GM21619 (cell line): ENCODE measurements around the gene PSMD6.

ENCODE experiments used
- ATAC-seq: cut with Tn5 transposase; IDR thresholded peaks from one replicate; pipeline ENCODE4 v1.9.1; 2021; ENCODE audit not compliant: unreplicated experiment

The PSMD6 gene

DNA sequence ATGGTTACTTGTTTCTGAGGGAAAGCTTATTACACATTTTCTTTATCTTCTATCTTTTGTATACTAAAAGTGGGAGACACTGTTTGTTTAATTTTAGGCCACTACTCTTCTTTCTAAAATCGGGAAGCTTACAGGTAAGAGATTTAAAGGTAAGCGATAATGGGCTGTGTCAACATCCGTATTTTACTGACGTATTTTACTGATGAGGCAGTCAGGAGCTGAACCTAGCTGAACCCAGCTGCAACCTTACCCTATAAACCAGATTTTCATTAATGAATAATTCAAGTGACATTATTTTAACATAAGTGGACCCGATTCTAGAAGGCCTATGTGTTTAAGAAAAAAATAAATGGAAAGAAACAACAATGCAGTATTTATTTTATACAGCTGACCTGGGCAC, 13.1 kb downstream of the PSMD6 start:
- no peak for ATAC-seq

DNA sequence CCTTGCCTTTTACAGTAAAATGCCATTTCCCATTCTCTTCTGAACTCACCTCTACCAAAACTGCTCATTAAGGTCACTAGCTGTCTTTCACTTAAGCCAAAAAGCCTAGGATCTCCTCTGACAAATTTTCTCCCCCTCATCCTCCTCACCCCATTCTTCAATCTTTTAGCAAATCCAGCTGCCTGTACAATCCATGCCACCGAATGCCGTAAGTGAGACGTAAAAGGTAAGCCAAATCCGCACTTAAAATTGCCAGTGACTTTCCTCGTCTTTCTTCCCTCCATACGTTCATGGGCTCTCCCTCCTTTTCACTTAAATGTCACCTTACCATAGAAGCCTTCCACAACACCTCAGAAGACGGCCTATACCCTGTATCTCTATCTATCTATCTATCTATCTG, 13.8 kb downstream of the PSMD6 start:
- no peak for ATAC-seq

DNA sequence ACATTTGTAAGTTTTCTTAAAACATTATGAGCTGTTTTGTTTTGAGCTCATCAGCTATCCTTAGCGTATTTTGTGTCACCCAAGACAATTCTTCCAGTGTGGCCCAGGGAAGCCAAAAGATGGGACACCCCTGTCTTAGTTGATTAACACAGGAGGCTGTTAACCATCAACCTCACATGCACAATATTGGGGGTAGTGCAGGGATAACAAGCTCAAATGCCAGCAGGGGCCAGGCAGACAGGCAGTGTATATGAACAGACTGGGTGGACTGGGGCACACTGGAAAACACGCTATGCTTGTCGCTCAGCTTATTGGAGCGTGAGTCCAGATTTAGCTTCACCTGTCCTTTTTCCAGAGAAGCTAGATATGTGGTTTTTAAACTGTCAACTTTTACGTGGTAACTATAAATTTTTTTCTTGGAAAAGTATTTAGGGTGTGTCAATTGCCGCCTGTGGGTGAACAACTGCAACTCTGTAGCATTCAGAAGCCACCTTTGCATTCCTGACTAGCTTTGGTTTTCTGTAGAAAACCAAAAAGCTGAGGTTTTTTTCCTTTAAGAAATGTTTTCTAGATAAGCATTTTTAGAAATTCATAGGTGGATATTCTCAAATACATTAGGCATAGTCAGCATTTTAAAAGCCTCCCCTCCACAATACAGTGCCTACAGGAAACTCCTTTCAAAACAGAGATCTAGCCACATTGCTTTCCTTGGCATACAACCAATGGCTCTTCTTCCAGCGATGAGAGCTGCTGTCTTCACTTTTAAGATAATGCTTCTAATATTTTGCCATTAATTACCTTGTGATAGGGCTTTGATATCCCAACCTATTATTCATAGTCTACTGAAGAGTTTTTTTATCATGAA, 14.6 kb downstream of the PSMD6 start:
- ATAC-seq: no peak

DNA sequence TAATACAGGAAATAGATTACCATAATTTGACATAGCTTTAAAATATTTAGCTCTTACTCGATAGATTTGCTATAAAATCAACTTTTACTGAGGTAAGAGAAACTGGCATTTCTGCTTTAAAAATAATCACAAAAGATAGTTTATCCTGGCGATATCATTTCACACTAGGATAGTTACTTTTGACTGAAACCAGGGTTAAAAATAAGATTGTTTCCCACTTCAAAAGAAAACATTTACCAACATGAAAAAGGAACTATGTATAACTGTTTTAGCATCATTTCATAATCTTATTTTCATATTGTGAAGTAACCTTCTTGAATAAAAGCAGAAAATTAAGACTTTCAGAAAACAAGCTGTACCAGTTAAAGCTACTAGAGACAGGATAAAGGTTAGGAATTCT, 15.3 kb downstream of the PSMD6 start:
- ATAC-seq: no peak

DNA sequence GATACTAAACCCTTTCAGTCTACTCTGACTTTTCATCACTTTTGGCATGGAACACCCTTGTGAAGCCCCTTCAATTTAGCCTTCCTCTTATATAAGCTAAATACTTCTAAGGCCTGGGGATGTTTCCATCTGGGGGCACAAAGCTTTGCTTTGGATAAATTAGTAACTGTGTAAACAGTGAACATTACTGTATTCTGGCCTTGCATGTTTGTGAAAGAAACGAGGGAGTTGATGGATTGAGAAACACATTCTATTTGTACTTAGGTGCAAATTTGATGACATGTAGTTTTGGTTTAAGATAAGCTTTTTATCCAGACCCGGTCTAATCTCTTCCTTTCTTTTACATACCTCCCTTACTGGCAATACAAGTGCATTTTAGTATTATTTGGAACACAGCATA, 19.7 kb downstream of the PSMD6 start:
- no peak for ATAC-seq

DNA sequence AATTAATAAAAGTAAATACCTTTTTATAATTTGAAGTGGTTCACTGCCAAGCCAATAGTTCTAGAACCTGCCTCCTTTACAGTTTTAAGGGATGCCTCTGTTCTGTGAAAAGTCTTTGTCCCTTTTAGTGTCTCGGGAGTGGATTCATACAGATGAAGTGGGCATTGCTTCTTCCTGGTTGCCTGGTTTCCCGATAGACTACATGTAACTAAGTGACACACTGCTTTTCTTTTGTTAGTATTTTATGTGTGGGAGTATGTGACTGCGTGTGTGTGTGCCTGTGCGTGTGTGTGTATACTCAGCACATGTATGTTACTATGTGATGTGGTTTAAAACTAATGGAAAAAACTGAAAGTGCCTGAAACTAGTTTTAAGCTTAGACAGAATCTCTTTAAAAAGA, 21.1 kb downstream of the PSMD6 start:
- no peak for ATAC-seq

DNA sequence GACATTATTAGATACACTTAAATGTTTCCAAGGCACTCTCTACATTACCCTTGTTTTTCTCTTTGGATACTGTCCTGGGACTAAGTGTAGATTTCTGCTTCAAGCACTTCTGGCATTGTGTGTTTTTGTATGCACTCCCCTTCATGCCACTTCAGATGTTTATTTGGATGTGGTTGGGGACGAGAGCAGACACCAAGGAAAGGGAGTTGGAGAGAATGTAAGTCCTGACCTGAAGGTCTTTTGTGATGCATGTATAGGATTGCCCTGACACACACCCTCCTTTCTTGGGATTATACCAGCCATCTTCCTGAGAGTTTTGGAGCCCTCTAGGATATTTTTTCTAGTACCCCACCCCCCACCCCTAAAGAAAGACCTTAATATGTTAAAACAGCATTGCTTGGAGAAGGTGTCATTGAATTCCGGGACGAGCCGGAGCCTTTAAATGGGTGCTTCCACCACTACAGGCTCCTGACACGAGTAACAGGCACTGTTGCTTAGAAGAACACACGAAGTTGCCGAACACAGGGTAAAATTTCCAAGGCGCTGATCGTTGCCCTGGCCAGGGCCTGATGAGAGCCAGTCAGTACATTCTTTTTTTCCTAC, 22.7 kb downstream of the PSMD6 start:
- no peak for ATAC-seq

DNA sequence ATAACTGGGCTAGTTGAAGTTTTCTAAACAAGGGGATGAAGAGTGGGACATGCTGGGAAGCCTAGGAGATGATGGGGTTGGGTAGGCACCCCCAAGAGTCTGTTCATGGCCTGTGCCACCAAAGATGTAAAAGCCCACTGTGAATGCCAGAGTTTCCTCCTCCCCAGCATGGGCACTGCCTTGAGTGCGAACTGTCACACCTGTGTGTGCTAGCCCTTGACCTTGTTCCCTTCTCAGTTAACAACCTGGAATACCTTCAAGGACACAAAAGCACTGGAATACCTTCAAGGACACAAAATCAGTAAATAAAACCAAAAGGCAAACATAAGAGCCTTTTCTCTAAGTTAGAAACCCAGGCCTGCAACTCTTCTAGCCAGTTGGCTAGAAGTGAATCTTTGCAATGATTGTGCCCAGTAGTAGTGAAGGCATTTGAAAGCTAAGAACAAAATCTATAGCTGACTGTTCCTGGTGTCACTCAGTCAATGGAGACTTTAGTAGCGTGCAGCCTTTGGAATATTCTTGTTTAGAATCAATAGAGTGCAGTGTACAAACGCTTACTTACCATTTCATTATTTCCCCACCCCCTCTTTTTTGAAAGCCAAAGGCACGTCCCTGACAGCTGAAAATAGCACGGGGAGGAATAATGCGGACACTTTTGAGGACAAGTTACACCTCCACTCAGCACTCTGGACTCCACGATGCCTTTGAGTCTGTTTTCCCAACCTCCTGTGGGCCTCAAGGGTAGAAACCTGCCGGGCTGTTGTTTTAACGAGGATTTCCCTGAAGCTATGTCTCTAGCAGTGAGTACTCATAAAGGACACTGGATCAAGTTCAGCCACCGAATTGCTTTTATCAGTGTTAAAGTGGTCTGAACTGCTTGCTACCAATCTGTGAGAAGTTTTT, 24.2 kb downstream of the PSMD6 start:
- no peak for ATAC-seq

DNA sequence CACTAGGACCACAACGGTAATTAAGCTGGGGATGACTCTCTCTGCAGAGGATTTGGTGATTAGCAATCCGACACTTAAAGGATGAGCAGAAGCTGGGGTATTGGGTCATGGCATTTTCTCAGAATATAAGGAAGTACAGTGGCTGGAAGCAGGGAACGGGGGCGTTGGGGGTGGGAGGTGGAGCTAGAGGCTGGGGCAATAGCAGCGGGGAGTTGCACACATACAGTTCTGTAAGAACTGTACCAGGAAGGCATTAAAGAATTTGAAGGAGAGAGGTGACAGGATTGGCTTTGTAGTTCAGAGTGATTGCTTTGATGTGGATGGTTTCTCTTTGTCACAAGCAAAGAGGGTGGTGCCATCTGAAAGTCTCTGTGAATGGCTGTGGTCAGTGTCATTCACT, 28.2 kb downstream of the PSMD6 start:
- ATAC-seq: no peak

DNA sequence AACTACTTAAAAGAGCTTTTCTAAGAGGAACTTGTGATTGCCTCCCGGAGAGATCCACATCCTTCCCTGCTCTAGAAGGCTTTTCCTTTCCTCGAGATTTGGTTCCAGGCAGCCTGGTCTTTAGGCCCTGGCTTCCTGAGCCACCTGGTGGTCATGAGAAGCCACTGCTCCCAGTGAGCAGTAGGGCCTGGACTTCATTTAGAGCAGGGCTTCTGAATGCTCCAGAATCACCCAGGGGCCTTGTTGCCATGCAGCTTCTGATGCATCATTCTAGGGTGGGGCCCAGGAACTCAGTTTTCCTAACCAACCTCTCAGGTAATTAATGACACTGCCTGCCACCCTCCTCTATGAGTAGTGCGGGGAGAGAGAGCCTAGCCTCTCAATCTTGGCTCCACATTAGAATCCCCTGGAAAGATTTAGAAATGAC, 29.6 kb downstream of the PSMD6 start:
- peak; percentile 93 for ATAC-seq

DNA sequence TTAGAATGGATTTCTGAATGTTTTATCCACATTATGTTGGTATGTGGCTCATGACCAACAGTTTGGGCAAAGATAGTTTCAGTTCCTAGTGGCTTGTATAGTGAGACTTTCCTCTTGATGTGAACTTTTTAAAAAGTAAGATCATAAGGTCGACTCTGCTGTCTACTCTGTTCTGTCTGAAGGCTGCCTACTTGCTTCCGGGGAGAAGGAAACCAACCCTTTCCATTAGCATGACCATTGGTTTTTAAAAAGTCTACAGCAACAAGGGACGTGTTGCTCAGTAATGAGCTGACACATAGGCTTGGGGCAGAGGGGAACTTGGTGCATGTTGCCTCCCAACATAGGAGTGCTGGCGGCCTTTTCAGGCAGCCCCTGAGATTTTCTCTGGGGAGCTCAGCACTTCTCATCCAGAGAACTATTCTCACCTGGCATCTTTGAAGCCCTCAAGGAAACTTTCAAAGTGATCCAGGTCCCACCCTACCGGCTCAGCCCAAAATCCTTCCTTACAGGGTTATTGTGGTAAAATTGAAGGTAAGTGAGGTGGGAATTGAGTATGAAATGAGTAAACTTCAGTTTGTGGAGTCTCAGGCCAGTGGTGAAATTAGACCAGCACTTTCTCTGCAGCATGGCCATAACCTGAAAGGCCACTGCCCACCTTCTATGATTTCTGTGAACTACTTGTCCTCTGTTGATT, 30.6 kb downstream of the PSMD6 start:
- ATAC-seq: no peak

DNA sequence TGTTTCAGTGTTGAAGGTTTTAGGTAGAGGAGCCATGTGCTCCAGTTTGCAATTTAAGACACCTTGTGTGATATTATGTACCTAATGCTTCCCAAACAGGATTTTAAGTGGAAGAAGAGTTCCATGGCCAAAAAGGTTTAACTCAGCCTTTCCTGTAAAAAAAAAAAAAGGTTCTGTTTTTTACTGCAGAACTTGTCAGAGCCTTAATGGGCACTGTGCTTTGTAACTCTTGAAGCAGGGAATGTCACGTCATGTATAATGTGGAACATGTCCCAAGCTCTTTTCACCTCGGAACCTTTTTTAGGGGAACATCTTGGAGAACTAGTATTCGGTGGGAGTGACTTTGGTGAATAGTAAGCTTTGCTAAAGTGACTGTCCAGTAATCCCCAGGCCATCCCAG, 31.6 kb downstream of the PSMD6 start:
- no peak for ATAC-seq

DNA sequence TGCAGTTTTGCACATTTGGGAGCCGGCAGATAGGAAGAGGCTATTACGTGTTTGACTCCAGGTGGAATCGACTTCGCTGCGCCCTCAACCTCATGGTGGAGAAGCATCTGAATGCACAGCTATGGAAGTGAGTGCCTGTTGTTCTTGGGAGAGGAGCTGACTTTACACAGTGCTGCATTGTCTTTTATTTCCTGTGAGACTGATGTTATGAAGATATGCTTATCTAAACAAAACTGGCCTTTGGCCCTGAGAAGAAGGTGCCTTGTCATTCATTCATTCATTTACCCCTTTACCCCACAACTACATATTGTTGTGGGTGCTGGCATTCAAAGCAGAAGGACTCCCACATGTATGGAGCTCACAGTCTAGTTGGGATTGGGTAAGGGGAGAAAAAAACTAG, 32.6 kb downstream of the PSMD6 start:
- no peak for ATAC-seq

DNA sequence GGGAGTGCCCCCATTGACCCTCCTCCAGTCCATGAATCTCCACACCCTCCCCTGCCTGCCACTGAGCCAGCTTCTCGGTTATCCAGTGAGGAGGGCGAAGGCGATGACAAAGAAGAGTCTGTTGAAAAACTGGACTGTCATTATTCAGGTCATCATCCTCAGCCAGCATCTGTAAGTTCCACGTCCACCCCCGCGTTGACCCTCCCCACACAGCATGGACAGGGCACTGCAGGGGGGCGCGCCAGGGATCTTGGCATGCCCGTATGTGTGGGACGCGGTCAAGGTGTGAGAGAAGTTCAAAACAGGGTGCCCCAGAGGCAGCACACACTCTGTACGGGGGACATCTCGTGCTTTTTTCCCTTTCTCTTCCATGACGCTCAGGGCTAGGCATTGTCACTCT, 33.1 kb downstream of the PSMD6 start:
- ATAC-seq: no peak

DNA sequence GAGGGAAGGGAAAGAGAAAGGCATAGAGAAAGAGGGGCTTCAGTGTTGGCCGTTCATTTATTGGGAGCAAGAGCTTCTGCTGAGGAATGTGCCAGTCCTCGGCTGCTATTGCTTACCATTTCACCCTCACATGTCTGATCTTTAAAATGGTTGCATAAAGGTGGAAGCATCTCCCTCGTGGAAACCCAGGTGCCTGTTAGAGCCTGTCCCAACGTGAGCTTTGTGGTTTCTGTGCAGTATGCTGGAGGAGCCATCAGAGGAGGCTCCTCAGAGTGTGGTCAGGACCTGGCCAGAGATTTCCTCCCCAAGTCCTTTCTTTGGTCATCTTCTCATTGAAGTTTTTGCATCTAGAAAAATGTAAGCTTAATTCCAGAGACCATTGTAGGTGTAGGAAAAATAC, 34.4 kb downstream of the PSMD6 start:
- ATAC-seq: no peak

DNA sequence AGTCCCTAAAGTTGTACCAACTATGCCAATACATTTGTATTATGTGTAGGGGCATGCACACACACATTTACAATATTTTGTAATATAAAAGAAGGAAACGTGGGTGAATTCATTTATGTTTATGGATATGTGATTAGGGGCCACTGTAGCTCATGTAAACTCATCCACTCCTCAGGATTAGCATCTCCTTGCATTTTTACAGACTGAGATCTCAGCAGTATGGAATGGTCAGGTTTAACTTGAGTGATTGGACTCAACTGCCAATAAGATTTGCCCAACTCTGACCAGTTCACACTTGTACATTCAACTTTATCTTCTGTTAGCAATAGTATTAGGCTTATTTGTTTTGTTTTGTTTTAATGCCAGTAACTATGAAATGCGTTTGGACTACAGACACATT, 36.5 kb downstream of the PSMD6 start:
- no peak for ATAC-seq

DNA sequence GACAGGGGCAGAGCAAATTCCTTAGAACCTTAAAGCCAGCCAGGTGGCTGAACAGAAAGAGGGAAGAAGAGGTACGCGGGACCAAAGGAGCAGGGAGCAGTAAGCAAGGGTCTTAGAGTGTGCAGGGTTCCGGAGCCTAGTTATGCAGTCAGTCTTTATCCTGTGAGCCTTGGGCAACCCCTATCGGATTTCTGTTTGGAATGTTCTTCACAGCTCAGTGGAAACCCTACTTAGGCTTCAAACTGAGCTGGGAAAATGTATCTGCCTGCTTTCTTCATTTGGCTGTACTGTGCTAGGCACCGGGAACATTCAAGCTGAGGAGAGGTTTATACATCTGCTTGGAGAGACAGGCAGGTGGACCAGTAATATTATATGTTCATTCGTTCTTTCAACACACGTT, 37.1 kb downstream of the PSMD6 start:
- no peak for ATAC-seq

DNA sequence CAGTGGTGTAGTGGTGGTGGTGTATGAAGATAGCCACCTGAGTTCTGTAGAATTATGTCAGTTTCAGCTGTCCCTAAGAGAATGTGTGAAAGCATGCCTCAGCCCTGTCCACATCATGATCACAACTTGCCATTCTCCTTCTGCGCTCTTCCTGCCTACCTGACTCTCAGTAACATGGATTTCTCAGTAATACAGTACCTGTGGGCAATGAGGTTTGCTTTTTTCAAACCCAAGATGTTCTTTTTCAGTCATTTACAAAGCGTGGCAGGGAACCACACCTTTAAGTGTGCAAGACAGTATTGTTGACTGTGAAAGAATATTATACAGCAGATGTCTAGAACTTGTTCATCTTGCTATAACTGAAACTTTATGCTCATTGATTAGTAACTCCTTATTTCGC, 38.9 kb downstream of the PSMD6 start:
- no peak for ATAC-seq

DNA sequence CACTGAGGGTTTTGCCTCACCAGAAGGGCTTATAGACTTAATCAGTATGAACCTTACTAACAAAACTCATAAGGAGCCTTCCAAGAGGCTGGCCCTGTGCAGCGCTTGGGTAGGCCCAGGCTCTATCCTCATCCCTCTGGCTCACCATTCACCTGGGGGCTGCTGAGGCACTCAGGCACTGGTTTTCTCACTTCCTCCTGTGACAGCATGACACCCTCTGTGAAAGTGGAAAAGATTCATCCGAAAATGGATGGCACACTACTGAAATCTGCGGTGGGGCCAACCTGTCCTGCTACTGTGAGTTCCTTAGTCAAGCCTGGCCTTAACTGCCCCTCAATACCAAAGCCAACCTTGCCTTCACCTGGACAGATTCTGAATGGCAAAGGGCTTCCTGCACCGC, 41.3 kb downstream of the PSMD6 start:
- no peak for ATAC-seq

DNA sequence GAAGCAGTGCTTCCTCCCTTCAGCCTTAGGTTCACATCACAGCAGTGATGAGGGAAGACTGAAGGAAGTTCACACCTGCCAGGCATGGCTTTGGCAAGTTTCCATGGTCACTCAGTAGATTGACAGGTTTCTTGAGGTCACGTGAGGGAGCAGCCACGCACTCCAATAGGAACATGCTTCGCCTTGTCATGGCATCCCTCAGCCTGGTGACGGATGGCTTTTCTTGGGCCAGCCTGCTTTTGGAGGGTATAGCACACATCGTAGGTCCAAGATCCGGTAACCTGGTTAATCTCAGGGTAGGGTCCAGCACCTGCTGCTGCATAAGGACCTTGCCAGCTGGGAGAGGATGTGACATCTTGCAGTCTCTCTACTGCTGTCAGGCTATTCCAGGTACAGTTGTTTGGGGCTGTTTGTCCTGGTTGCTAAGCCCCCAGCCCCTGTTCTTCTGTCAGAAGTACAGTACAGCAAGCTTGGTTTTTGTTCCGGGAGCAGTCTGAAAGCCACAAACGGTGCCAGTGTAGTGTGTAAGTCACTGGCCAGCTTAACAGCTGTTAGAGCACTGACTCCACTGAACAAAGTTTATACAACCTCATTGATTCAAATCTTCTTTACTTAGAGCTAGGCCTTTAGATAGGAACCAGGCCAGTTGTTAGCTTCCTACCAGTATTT, 42.3 kb downstream of the PSMD6 start:
- ATAC-seq: no peak

DNA sequence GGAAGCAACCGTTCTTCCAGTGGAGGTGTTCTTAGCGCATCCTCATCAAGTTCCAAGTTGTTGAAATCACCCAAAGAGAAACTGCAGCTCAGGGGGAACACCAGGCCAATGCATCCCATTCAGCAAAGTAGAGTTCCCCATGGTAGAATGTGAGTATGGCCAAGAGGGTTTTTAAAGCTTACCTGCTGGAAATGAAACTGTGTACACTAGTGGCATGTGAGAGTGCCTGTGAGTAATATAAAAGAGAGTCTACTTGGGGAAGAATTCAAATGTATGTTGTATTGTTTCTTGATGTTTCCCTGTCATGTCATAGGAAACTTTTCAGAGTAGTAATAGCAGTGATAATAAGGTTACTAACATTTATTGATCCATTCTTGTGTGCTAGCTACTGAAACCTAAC, 43.3 kb downstream of the PSMD6 start:
- no peak for ATAC-seq
